AG09309 (cell line): ENCODE measurements around the gene PRKACA.

Source experiments
- DNase-seq: peaks from one replicate; pipeline ENCODE4 v3.0.0-alpha.2; 2010; ENCODE audit warnings: low read depth
- H3K4me3 ChIP-seq: 2 replicates; pipeline ENCODE4 v1.5.1; 2011; ENCODE audit warnings: mild to moderate bottlenecking, low read depth, low read length, moderate library complexity; ENCODE audit not compliant: control insufficient read depth
- TF ChIP-seq, protein P1 (sequence below): IDR thresholded peaks from 2 replicates; pipeline ENCODE4 v1.5.1; 2011; ENCODE audit warnings: mild to moderate bottlenecking, low read depth, low read length, inconsistent platforms; ENCODE audit not compliant: insufficient read depth, control insufficient read depth; ENCODE audit errors: missing control alignments

Gene PRKACA

DNA sequence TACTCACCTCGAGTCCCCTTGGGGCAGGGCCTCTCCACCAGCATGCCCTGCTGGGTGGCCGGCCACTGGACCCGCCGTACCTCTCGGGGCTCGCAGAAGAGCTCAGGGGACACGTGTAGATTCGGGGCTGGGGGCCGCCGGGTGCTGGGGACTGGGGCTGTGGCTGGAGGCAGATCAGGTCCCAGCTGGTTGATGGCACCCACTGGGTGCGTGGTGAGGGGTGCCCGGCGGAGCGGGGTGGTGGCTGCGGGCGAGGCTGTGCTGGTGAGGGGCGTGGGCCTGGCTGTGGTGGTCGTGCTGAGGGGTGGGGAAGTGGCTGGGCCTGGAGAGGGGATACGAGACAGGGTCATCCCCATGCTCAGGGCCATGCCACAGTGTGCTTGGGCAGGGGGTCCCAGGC is 43.7 kb upstream of the PRKACA start:
- no peak for DNase-seq
- TF ChIP-seq, protein P1, sequence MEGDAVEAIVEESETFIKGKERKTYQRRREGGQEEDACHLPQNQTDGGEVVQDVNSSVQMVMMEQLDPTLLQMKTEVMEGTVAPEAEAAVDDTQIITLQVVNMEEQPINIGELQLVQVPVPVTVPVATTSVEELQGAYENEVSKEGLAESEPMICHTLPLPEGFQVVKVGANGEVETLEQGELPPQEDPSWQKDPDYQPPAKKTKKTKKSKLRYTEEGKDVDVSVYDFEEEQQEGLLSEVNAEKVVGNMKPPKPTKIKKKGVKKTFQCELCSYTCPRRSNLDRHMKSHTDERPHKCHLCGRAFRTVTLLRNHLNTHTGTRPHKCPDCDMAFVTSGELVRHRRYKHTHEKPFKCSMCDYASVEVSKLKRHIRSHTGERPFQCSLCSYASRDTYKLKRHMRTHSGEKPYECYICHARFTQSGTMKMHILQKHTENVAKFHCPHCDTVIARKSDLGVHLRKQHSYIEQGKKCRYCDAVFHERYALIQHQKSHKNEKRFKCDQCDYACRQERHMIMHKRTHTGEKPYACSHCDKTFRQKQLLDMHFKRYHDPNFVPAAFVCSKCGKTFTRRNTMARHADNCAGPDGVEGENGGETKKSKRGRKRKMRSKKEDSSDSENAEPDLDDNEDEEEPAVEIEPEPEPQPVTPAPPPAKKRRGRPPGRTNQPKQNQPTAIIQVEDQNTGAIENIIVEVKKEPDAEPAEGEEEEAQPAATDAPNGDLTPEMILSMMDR = no peak
- no peak overlapping the region for H3K4me3 ChIP-seq

DNA sequence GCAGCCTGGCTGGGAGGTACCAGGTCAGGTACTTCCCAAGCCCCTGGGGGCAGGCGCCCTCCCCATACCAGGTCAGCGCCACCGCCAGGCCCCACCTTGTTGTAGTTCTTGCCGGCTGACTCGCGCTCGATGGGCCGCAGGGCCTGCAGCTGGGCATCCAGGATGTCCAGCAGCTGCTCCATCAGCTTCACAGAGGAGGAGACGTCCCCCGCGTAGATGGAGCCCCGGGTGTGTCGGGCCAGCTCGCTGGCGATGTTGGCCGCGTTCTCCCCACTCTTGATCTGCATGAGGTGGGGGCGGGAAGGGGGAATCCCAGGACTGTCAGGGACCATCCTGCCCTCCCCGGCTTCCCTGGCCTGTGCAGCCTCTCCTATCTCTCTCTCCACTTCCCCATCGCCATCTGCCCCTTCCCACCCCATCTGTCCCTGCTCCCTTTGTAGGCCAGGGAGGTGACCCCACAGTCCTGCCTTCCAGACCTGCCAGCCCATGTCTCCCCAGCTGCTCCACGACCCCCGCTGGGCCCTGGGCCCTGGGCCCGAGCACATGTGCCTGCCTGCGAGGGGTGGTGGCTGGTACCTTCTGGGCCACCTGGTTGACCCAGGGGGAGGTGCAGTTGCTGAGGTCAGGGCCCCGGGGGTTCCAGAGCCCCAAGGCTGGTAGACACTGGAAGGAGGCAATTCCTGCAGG is 42.6 kb upstream of the PRKACA start:
- no peak for DNase-seq
- TF ChIP-seq, protein P1 = no peak

DNA sequence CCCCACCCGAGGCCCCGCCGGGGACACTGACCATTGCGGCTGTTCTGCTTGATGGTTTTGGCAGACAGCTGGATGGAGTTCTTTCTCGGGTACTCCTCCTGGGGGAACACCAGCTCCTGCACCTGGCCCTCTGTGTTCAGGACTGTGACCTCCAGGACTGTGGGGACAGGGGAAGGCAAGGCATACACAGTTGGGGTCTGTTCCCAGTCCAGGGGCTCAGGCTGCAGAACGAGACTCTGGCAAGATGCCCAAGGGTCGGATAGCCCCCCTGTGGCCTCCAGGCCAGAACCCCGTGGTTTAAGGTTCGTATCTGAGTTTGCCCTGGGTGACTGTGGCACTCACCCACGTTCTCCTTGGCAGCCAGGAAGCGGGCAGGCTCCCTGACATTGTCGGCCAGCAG is 41.5 kb upstream of the PRKACA start:
- TF ChIP-seq, protein P1 = no peak
- no peak overlapping the region for H3K4me3 ChIP-seq
- no peak for DNase-seq

More for the DNA sequence above, 42.6 kb upstream of the PRKACA start:
- no peak overlapping the region for H3K4me3 ChIP-seq

DNA sequence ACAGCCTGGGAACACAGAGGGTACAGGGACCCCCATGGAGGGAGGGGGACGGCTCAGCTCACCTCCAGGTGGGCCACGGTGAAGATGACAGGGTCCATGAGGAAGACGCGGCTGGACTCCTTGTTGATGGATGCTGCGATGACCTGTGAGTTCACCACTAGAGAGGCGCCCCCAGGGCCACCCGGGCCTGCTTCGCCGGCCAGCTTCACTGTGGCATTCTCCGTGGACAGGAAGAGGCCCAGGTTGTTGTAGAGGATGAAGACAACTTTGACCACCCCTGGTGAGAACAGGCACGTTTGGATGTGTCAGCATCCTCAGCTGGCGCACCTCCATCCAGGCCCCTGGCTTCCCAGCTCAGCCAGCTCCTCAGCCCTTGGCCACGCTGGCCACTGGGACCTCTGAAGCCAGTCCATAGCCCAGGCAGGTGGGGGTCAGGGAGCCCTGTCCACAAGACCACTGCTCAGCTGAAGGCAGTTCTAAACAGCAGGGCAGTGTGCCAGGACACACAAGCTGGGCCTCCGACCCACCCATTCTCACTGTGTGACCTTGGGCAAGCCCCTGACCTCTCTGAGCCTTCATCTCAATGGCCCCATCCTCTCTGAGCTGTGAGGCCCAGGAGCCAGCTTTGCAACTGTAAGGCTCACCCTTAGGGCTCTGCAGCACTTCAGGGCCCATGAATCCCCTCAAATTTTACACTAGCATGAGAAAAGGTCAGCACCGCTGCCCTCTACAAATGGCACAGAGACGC is 40.9 kb upstream of the PRKACA start:
- no peak for DNase-seq
- H3K4me3 ChIP-seq = no peak overlapping the region
- TF ChIP-seq, protein P1 = no peak

DNA sequence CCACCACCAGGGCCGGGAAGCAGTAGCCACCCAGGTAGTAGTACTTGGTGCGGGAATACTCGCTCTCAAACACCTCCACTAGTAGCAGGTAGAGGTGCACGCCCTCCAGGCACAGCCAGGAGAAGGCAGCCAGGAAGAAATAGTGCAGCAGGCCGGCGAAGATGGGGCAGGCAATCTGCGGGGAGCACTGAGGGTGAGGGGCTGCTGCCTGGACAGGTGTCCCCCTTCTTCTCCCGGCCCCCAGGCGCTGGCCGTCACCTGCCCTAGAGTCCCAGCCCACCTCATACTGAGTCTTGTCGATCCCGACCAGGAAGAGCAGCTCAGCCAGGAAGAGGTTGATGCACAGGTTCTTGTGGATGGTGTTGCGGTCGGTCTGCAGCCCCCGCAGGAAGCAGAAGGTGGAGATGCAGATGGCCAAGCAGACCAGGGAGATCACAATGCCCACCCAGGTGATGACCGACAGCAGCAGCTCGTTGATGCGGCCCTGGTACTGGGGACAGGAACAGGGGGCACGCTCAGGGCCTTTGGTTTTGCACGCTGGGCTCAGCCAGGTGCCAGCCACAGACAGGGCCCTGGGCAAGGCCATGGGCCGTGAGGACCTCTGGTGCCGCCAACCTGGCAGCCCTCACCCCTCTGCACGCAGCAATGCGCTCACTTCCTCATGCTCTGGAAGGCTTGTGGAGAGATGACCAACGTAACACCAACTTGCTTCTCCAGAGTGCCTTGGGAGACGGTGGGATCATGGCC is 39.6 kb upstream of the PRKACA start:
- no peak overlapping the region for H3K4me3 ChIP-seq
- no peak for DNase-seq
- TF ChIP-seq, protein P1 = no peak

DNA sequence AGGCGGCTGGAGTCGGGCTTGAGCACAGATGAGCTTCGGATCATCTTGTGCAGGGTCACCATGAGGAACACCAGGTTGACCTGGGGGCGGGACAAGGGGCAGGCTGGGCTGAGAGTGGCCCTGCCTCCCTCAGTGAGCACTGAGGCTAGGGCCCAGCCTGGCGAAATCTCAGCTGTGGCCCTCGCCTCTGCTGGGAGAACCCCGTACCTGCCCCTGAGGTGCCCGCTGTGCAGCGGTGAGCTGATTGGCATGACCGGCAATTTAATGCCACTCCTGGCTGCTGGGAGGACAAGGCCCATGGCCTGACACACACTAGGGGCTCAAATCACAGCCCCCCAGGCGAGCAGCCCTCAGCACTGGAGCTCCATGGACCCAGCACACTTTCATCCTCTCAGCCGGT is 38.6 kb upstream of the PRKACA start:
- no peak overlapping the region for H3K4me3 ChIP-seq
- no peak for DNase-seq
- TF ChIP-seq, protein P1 = no peak
